ENCODE measurements around the gene CYSRT1.

Gene CYSRT1

GRCh38 chr9:137229903-137230704 lies 5.1 kb downstream of the CYSRT1 start:
- no peak for DNase-seq (ENCODE audit: extremely low read depth, low read depth)
- no peak for TF ChIP-seq CTCF (IDR thresholded peaks at IDR 0.05; ENCODE audit: low read depth, low read length, missing control alignments)
- H3K4me3 ChIP-seq (replicated peaks; ENCODE audit: low read depth, low read length) = no peak overlapping the region

GRCh38 chr9:137230705-137231371 lies 5.9 kb downstream of the CYSRT1 start, which contains the start of gene SLC34A3:
TSS of gene SLC34A3 (plus strand) at chr9:137230901. CDS start at chr9:137231703, 802 bp downstream.
- no peak for DNase-seq (ENCODE audit: extremely low read depth, low read depth)
- TF ChIP-seq CTCF (IDR thresholded peaks at IDR 0.05; ENCODE audit: low read depth, low read length, missing control alignments) = no peak
- H3K4me3 ChIP-seq (replicated peaks; ENCODE audit: low read depth, low read length) = no peak within 1 kb of the TSS

GRCh38 chr9:137231372-137232039 lies 6.5 kb downstream of the CYSRT1 start:
- no peak for TF ChIP-seq CTCF (IDR thresholded peaks at IDR 0.05; ENCODE audit: low read depth, low read length, missing control alignments)
- no peak for DNase-seq (ENCODE audit: extremely low read depth, low read depth)
- H3K4me3 ChIP-seq (replicated peaks; ENCODE audit: low read depth, low read length) = no peak overlapping the region

DNA sequence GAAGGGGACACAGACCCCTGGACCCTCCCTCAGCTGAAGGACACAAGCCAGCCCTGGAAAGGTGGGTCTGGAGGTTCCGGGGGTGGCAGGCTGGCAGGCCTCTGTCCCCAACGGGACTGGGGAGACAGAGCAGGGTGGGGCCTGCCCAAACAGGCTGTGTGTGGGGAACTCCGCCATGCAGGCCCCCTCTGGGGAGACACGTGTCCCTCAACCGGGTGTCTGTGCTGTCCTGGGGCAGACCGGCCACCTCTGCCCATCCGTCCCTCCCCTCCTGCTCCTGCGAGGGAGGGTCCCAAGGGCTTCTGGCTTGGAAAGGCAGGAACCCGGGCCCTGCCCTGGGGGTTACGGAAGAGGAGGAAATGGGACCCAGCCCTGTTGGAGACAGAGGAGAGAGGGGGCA lies 7.1 kb downstream of the CYSRT1 start:
- DNase-seq (ENCODE audit: extremely low read depth, low read depth) = no peak
- H3K4me3 ChIP-seq (replicated peaks; ENCODE audit: low read depth, low read length) = no peak overlapping the region
- TF ChIP-seq CTCF (IDR thresholded peaks at IDR 0.05; ENCODE audit: low read depth, low read length, missing control alignments) = no peak

GRCh38 chr9:137232510-137232909 lies 7.5 kb downstream of the CYSRT1 start:
- TF ChIP-seq CTCF (IDR thresholded peaks at IDR 0.05; ENCODE audit: low read depth, low read length, missing control alignments) = no peak
- no peak for DNase-seq (ENCODE audit: extremely low read depth, low read depth)
- no peak overlapping the region for H3K4me3 ChIP-seq (replicated peaks; ENCODE audit: low read depth, low read length)

DNA sequence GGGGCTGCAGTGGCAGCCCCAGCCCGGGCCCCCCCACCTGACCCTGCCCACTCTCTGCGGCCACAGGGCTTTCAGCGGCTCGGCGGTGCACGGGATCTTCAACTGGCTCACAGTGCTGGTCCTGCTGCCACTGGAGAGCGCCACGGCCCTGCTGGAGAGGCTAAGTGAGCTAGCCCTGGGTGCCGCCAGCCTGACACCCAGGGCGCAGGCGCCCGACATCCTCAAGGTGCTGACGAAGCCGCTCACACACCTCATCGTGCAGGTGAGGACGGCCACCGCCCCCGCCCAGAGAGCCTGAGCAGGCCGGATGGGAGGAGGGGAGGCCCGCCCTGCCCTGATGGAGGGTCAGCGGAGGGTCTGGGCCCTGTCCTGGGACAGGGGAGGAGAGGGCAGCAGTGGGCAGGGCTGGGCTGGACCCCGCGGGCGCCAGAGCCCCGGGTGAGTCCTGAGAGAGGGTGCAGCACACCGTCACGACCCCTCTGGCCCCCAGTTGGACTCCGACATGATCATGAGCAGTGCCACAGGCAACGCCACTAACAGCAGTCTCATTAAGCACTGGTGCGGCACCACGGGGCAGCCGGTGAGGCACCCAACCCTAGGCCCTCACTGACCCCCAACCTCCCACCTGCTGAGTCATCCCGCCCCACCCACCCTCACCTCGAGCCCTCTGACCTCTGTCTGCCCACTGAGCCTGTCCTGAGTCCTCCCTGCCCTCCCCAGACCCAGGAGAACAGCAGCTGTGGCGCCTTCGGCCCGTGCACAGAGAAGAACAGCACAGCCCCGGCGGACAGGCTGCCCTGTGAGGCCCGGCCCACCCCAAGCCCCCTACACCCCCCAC lies 8.4 kb downstream of the CYSRT1 start:
- no peak for DNase-seq (ENCODE audit: extremely low read depth, low read depth)
- no peak overlapping the region for H3K4me3 ChIP-seq (replicated peaks; ENCODE audit: low read depth, low read length)
- no peak for TF ChIP-seq CTCF (IDR thresholded peaks at IDR 0.05; ENCODE audit: low read depth, low read length, missing control alignments)

All from HFF-Myc (cell line).